GM19438 (cell line): ENCODE measurements around the gene PML.
"Not testable (repeated sequence)": the region's sequence is repeated elsewhere in the genome, so short reads cannot be mapped to it uniquely, and the experiment has no call there.

Source experiments
- ATAC-seq: cut with Tn5 transposase; IDR thresholded peaks from one replicate; pipeline ENCODE4 v1.9.1; 2021; ENCODE audit warnings: low read depth; ENCODE audit not compliant: unreplicated experiment

PML gene

DNA sequence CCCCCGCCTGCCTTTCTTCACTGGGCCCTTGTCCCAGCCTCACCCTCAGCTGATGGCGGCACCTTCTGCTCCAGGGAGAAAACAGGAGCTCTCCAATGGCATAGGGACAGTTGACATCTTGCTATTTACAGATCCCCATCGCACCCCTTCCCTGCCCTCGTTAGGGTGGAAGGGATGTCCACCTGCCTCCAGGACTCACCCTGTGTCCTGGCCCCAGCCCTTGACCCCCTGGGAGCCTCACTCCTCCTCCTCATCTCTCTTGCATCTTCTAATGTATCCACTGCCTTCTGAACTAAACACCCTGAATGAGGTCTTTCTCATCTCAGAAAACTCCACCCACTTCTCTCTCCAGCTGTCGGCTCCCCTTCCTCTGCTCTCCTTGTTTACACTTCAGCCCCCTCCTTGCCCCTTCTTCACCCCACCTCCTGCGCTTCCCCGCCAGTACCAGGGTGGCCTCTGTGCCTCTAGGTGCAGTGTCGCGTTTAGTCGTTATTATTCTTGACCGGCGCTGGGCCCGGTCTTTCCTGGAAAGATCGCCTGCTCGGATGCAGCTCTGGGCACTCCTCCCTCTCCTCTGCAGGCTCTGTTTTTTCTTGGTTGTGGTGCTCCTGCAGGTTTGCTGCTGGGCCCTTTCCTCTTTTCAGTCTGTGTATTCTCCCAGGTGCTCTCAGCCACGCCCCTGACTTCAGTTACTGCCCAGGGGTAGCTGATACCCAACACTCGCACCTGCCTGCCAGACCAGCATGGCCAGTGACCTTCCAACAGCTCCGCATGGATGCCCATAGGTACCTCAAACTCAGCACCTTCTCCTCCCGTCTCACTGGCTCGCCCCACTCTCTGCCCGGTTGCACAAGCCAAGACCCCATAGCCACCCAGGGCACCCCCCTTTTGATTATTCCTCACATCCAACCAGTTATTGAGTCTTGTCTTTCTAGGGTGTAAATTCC, 42.9 kb downstream of the PML start:
- no peak for ATAC-seq

DNA sequence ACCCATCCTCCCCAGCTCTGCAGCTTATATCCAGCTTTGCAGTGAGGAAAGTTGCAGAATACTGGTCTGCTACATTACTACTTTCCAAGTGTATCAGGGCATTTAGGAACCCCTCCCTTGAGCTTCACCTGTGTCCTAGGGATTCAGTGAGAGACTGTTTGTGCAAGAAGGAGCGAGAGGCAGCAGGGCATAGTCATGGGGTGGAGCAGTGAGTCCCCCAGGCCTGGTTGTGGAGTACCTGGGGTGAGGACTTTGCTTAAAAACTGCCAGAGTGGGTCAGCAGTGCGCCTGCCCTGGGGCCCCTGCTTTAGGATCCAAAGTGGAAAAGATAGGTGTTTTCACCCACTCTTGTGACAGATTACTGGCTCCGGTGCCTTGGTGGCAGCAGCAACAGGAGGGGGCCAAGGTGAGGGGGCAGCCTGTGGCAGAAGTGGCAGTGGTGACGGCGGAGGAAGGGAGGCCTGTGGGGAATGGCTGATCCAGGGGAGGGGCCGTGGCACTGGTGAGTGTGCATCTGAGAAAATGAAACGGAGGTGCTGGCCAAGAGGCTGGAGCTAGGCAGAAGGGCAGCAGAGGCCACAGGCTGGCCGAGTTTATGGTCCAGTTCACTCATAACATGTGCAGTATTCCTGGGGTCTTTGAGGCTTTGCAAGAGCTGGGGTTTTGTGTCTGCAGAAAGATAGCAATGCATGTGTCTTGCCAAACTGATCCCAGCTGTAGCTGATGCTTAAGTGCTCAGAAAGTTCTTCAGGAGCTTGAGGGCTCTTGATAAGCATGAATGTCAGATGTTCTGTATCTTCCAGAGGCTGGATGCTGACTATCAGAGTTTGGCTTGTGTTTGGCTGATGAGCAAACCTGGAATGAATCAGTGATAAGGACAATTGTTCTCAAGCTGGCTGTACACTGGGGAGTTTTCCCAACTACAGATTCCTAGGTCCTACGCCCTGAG, 44.5 kb downstream of the PML start:
- no peak for ATAC-seq

DNA sequence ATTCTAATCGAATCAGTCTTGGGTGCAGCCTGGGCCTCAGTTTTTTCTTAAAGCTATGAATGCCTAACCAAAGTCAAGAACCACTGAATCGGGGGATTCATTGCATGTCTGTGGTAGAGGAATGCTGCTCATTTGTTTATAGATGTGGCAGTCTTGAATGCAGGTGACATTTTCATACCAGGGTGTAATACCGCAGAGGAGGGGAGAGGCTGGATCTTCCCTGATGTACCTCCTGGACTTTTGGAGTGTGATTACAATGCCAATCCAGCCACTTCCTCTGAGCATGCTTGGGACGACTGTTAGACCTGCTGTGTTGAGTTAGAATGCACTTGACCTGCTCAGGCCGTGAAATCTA, 45.1 kb downstream of the PML start:
- no peak for ATAC-seq

DNA sequence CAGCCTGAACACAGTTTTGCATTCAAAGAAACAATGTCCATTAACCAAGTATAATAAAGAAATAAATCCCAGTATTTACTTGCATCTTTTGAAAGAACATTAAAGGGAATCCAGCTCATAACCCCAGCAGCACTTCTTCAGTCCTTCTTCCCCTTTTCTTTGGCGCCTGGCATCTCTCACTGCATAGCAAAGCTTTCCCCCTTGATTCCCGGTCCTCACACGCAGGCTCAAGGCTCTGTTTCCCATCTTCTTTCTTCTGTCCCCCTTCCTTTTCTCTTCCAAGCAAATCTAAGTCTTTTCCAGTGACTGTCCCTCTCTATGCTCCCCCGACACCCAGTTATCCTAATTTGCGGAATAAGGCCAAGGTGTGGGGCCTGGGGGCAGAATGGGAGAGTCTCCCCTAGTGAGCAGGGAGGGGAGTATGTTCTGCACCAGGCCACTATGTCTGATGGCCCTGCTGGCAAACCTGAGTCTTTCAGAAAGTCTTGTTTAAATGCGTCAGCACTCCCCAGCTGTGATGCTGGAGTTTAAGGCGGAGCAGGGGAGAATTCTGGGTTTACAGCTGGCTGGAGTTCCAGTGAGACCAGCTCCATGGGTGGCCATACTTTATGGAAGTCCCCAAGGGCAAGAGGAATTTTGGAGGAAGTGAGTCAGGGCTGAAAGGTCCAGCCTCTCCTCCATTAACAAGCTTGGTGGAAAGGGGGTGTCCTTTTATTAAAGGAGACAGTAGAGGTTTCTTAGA, 45.8 kb downstream of the PML start:
- no peak for ATAC-seq

DNA sequence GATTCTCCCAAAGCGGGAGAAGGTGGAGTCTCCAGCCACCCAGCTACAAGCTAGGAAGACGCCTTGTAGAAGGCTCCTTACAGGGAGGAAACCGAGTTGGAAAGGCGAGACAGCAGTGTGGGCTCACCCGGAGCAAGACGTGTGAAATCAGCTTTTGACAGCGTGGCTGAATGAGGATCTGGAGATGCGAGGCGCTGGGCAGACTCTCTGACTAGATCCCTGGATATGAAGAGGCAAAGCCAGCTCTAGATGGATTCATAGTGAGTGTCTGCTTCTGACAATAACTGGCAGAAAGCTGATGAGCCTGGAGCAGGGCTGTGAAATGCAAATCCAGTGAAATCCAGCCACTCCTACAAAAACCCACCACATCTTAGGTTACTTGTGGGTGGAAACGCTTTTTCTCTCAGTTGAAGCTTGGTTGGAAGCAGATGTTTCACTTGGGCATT, 46.8 kb downstream of the PML start:
- ATAC-seq: no peak

DNA sequence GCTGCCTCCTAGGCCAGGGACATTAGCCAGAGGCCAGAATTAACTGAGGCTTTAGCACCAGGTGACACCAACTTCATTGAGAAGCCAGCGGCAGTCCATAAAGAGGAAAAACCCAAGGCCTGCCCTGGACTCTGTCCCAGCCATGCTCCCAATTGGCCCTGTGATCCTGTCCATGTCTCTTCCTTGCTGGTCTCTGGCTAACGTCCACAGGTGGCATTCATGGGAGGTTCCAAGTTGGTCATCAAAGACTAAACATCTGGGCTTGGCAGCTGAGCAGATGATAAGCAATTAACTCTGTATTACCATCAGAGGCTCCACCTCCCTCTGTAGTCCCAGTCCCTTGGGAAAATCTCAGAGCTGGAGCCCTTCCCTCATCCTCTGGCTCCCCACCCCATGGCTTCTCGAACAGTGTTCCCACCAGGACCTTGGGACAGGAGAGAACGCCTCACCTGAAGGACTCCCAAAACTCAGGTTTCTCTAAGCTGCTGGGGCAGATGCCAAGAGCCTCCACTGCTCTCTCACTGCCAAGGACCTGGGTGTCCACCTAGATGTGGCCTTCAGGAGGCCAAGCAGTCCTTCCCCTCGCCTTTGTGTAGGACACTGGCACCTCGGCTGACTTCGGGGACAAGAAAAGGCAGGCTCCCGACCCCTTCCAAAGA, 47.4 kb downstream of the PML start:
- no peak for ATAC-seq

DNA sequence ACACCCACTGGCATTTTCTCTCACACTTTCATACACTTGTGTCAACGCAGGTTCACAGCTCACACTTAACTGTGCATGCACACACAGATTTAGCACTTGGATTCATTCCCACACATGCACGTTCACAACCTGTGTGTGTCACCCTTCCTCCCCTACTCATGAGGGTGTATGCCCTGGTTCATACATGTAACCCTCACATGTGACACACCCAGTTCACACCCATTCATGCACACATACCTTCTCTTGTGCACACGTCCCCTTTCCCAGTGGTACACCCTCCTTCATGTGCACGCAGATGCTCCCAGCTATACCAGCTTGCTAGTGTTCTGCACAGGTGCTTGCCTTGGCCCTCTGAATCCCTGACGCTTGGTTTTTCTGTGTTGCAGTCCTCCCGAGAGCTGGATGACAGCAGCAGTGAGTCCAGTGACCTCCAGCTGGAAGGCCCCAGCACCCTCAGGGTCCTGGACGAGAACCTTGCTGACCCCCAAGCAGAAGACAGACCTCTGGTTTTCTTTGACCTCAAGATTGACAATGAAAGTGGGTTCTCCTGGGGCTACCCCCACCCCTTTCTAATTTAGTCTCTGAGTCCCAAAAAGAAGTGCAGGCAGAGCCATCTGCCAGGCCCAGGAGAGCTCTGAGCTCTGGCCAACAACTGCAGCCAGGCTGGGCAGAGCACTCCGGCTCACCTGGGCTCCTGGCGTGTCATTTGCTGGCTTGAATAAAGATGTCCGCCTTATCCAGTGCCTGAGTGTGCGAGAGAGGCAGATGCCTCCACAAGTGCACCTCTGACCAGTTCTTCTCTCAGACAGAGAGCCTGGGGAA, 48.3 kb downstream of the PML start:
- ATAC-seq: no peak

DNA sequence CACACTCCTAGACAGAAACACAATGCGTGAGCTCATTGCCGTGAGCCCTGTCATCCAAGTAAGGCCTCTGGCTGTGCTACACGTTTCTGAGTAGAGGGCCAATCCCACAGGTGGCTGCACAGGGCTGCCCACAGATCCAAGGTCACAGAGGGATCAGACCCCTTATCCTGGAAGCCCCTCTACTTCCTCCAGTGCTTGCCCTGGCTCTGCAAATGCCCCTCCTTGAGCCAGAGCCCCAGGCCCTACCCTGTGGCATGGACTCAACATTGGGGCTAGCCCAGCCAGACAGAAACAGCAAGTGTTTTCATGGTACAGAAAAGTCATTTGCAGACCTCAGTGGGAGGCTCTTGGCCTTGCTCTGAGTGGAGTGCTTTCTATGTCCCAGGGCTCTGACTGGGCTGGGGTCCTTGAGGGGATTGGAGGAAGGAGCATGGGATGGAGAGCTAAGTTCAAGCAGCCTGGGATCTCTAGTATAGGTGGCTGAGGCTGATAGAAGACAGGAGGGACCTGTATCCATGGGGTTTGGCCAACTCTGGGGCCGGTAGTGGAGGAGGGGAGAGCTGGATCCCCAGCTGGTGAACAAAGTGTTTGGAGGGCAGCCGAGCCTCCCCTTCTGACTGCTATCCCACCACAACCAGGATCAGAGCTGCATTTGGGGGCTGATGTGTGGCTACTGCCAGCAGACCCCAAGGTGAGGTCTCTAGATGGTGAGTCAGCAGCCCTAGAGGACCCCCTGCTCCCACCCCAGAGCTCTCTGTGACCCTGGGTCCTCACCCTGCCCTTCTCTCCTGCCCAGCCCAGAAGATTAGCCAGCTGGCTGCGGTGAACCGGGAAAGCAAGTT, 49.1 kb downstream of the PML start:
- ATAC-seq: no peak

DNA sequence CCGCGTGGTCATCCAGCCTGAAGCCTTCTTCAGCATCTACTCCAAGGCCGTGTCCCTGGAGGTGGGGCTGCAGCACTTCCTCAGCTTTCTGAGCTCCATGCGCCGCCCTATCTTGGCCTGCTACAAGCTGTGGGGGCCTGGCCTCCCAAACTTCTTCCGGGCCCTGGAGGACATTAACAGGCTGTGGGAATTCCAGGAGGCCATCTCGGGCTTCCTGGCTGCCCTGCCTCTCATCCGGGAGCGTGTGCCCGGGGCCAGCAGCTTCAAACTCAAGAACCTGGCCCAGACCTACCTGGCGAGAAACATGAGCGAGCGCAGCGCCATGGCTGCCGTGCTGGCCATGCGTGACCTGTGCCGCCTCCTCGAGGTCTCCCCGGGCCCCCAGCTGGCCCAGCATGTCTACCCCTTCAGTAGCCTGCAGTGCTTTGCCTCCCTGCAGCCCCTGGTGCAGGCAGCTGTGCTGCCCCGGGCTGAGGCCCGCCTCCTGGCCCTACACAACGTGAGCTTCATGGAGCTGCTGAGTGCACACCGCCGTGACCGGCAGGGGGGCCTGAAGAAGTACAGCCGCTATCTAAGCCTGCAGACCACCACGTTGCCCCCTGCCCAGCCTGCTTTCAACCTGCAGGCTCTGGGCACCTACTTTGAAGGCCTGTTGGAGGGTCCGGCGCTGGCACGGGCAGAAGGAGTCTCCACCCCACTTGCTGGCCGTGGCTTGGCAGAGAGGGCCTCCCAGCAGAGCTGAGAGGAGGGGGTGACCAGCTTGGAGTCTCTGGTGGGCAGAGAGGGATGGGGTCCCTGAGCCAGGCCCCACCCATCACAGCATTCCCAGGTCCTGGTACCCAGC, 50.0 kb downstream of the PML start:
- ATAC-seq: no peak

DNA sequence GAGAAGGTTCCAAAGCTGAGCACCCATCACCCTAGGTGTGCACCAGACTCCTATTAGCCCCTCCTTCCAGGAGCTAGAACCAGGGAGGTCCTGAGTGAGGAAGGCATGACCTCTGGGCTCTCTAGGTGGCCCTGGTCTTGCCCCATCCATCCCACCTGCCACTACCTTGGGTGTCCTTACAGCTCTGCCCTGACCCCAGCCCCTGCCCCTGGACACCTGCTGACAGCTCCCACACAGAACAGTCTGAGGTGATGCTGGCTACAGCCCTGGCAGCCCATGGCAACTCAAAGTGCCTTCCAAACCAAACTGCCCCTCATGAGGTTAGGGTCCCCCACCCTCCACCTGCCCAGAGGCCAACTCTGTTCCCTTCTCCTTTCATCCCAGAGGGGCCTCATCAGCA, 50.7 kb downstream of the PML start:
- no peak for ATAC-seq

DNA sequence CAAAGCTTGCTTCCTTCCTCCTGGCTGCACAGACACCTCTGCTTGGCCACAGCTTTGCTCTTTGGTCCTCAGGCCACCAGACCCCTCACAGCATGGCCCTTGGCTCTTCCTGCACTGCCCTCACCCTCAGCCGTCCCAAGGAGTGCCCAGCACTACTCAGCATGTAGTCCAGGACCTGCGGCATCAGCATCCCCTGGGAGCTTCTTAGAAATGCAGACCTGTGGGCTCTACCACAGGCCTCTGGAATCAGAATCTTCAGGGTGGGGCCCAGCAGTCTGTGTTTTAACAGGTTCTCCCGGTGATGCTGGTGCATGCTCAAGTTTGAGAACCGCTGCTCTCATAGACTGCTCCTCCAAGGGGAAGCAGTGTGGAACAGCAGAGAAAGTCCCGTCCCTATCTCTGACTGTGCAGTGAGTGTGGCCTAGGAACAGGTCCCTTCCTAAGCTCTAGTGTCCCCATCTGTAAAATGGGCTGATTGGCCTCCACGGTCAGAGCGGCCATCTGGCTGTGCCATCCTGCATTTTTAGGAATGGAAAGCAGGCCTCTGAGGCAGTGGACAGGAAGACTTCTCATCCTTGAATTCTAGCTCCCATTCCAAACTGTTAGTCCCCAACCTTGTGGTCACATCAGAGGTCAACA, 51.2 kb downstream of the PML start:
- ATAC-seq: no peak

DNA sequence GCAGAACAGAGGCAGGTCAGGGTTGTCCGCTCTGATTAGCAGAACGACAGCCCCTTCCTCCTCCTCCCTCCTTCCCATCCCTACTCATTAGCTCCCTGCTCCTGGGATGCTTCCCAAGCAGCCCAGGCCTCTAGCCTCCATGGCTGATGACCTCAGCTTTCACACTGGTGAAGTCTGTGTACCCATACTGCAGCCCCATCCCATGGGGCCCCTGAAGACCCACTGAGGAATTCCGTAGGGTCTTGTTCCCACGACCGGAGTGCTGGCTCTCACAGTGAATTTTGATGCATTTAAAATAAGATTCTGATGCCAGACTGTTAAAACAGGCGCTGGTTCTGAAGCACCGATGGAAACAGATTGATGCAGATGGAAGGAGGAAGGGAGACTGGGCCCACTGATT, 51.8 kb downstream of the PML start:
- no peak for ATAC-seq

DNA sequence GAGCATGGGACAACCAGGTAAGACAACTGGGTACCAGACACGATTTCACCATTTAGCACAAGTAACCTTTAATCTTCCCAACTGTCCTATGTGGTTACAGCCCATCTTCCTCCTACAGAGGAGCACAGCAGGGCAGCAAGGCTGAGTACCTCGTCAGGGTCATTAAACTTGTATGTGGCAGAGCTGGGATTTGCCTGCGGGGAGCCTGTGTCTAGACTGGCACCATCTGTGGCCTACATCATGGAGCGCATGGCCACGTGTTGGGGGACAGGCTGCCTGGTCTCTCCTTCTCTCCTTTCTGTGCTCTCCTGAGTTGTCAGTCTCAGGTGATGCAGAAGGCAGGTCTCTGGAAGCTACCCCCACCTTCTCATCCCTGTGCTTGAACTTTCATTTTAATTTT, 55.6 kb downstream of the PML start:
- no peak for ATAC-seq

DNA sequence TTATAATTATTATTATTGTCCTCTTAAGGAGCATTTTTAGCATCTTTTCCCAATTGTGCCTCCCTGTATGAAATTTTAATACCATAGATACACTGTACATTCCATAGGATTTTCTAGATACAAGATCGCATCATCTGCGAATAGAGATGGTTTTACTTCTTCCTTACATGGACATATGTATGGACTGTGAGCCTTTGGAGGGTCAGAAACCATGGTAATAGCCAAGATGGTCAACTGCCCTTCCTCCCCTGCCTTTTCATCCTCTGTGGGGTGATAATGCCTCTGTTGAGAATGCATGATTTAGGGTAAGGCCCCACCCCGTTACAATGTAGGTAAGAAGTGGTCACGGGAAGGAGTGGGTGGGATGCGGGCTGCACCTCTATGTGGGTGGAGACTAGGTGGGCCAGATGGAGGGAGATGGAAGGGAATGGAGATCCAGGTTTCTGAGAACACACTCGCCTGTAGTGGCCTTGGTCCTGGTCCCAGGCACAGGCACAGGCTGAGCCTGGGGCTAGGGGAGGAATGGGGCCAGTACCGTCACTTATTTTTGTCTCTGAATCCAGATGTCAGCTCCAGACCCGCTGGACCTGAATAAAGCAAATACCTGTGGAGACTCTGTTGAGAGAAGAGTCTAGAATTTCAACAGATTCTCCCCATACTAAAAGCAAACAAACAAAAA, 56.2 kb downstream of the PML start:
- no peak for ATAC-seq

DNA sequence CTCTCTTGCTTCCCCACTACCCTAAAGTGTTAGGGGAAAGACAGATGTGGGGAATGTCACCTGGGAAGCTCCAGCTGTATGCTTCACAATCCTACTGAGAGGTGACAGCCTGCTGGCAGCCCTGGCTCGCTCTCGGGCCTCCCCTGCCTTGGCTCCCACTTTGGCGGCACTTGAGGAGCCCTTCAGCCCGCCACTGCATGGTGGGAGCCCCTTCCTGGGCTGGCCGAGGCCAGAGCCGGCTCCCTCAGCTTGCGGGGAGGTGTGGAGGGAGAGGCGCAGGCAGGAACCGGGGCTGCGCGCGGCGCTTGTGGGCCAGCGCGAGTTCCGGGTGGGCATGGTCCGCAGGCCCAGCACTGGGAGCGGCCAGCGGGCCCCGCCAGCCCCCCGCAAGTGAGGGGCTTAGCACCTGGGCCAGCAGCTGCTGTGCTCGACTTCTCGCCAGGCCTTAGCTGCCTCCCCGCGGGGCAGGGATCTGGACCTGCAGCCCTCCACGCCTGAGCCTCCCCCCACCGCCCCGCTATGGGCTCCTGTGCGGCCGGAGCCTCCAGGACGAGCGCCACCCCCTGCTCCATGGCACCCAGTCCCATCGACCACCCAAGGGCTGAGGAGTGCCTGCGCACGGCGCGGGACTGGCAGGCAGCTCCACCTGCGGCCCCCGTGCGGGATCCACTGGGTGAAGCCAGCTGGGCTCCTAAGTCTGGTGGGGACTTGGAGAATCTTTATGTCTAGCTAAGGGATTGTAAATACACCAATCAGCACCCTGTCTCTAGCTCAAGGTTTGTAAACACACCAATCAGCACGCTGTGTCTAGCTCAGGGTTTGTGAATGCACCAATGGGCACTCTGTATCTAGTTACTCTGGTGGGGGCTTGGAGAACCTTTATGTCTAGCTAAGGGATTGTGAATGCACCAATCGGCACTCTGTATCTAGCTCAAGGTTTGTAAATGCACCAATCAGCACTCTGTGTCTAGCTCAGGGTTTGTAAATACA, 58.0 kb downstream of the PML start:
- ATAC-seq: not testable (repeated sequence)
